Measurements from ENCODE around the gene CGRRF1. TPM values are rescaled to one million over a fixed set of nuclear protein-coding genes. Genes with fewer than 3 reads are reported as not detected.

The CGRRF1 gene
- total RNA-seq, 1 experiment from 2014 or later = 19.1 TPM

DNA sequence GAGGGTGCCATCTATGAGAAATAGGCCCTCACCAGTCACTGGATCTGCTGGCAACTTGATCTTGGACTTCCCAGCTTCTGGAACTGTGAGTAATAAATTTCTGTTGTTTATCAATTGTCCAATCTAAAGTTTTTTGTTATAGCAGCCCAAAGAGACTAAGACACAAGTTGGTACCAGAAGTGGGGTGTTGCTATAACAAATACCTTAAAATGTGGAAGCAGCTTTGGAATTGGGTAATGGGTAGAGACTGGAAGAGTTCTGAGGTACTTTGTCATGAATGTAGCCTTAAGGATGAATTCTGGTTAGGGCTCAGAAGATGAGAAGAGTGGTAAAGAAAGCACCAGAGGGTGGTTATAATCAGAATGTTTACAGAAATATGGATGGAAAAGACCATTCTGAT is 42.4 kb upstream of the CGRRF1 start:
- Histone ChIP-seq H2AFZ (ENCODE audit: low read length) (no peak overlapping the region), H3K9ac (ENCODE audit: extremely low read depth, insufficient read length, low read length) (no peak overlapping the region), H3K56ac (ENCODE audit: insufficient read length, low read depth, low read length) (no peak overlapping the region), H3K27me3 (ENCODE audit: insufficient read depth, low read length) (no peaks in the 10 kb centered on the region), H3T11ph (ENCODE audit: low read length) (no peak overlapping the region), H3K4ac (ENCODE audit: low read depth, low read length) (no peak overlapping the region), H2BK12ac (ENCODE audit: insufficient read length, low read depth, low read length) (no peak overlapping the region), H3K27ac (ENCODE audit: insufficient read length, low read depth, low read length) (no peak overlapping the region), H3K4me1 (ENCODE audit: insufficient read depth, low read length) (no peaks in the 10 kb centered on the region), H4K5ac (ENCODE audit: insufficient read length, low read depth, low read length) (no peak overlapping the region), H3K18ac (ENCODE audit: insufficient read length, low read depth, low read length) (no peak overlapping the region), H3K23ac (ENCODE audit: insufficient read length, low read depth, low read length) (no peak overlapping the region), H2BK120ac (ENCODE audit: low read depth, low read length, poor library complexity, severe bottlenecking) (no peak overlapping the region), H3K14ac (ENCODE audit: insufficient read depth, low read length) (no peak overlapping the region), H4K91ac (ENCODE audit: insufficient read length, low read depth, low read length) (no peak overlapping the region), H4K20me1 (ENCODE audit: control insufficient read depth, insufficient read depth, insufficient read length) (no peaks in the 10 kb centered on the region), H3K4me2 (ENCODE audit: insufficient read depth, insufficient read length, low read length) (no peak overlapping the region), H3K9me3 (ENCODE audit: control insufficient read depth, low read depth, low read length) (no peaks in the 10 kb centered on the region), H2BK5ac (ENCODE audit: insufficient read length, low read length) (no peak overlapping the region), H2AK5ac (ENCODE audit: insufficient read length, low read length) (no peak overlapping the region), H3K79me2 (ENCODE audit: insufficient read depth, low read length) (no peaks in the 10 kb centered on the region), H3K23me2 (ENCODE audit: insufficient read length, low read depth, low read length, poor library complexity, severe bottlenecking) (no peaks in the 10 kb centered on the region), H4K8ac (replicated peaks; ENCODE audit: insufficient read length, low read depth, low read length) (no peak overlapping the region), H2BK20ac (ENCODE audit: low read depth, low read length, poor library complexity, severe bottlenecking) (no peak overlapping the region), H2BK15ac (ENCODE audit: low read depth, low read length) (no peak overlapping the region), H3K79me1 (ENCODE audit: insufficient read depth, low read depth, low read length, poor library complexity, severe bottlenecking) (no peaks in the 10 kb centered on the region)
- no peak for DNase-seq
- peaks cover 4% of the 10 kb centered on the region; the same call in 1 of the 2 replicates for H3K27me3 Mint-ChIP-seq (ENCODE audit: low read depth)
- TF ChIP-seq, protein P1, sequence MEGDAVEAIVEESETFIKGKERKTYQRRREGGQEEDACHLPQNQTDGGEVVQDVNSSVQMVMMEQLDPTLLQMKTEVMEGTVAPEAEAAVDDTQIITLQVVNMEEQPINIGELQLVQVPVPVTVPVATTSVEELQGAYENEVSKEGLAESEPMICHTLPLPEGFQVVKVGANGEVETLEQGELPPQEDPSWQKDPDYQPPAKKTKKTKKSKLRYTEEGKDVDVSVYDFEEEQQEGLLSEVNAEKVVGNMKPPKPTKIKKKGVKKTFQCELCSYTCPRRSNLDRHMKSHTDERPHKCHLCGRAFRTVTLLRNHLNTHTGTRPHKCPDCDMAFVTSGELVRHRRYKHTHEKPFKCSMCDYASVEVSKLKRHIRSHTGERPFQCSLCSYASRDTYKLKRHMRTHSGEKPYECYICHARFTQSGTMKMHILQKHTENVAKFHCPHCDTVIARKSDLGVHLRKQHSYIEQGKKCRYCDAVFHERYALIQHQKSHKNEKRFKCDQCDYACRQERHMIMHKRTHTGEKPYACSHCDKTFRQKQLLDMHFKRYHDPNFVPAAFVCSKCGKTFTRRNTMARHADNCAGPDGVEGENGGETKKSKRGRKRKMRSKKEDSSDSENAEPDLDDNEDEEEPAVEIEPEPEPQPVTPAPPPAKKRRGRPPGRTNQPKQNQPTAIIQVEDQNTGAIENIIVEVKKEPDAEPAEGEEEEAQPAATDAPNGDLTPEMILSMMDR (conservative IDR thresholded peaks at IDR 0.05) = no peak
- H3K36me3 Mint-ChIP-seq (ENCODE audit: insufficient read depth in 1 of 3, low read depth in 3 of 3) = peaks cover 9 to 17% (median 11%) of the 10 kb centered on the region in 3 experiments
- H3K4me3 Mint-ChIP-seq = no peak overlapping the region
- H3K9me3 Mint-ChIP-seq = peaks cover 12 to 19% of the 10 kb centered on the region in 2 experiments
- peaks cover 5 to 7% of the 10 kb centered on the region in 2 experiments for H3K4me1 Mint-ChIP-seq
- H3K27ac Mint-ChIP-seq = no peak overlapping the region

All from H9 (cell line).